GM12878 (cell line): ENCODE measurements around the gene PARM1. TPM values are rescaled to one million over a fixed set of nuclear protein-coding genes. Genes with fewer than 3 reads are reported as not detected.

Source experiments
- ATAC-seq: fragments of 200-7000 bp; cut with Tn5 transposase; 3 replicates; pipeline ENCODE4 v1.9.1; 2020; ENCODE audit warnings: mild to moderate bottlenecking, moderate library complexity
- BruUV-seq: library from RNA; stranded (reverse); fragments of 400-500 nt; replicated peaks from 2 replicates; lab custom pipeline; 2021; lab: Mats Ljungman, UMichigan
- CTCF ChIA-PET: fragments of 300-600 bp; sonication (Branson Sonifier 250); formaldehyde crosslinking; extraction: SDS; loops from one replicate; lab custom pipeline; 2021; ENCODE audit warnings: inconsistent platforms; lab: Yijun Ruan, JAX
- POLR2A ChIA-PET: fragments of 350-600 bp; formaldehyde crosslinking; extraction: SDS; loops from one replicate; lab custom pipeline; 2021; ENCODE audit warnings: inconsistent platforms; lab: Charles Lee
- RAD21 ChIA-PET: fragments of 300-600 bp; sonication (Branson Sonifier 250); formaldehyde crosslinking; loops from one replicate; lab custom pipeline; 2023; ENCODE audit warnings: antibody characterized with exemption; ENCODE audit not compliant: unreplicated experiment; lab: Charles Lee
- SMC1A ChIA-PET: fragments of 300-600 bp; sonication (Branson Sonifier 250); formaldehyde crosslinking; loops from one replicate; lab custom pipeline; 2023; ENCODE audit not compliant: unreplicated experiment, uncharacterized antibody; lab: Charles Lee
- DNase-seq: peaks from one replicate; pipeline ENCODE4 v3.0.0-alpha.2; 2011; ENCODE audit warnings: low read depth, low spot score
- FAIRE-seq: peaks from 3 replicates; lab custom pipeline; 2011; peaks lifted over from hg19 to GRCh38; lab: Jason Lieb, UNC
- H2AFZ ChIP-seq: 2 replicates; pipeline ENCODE4 v1.6.0; 2011; ENCODE audit warnings: low read depth, low read length, control low read depth; ENCODE audit not compliant: control insufficient read depth
- H3K27ac ChIP-seq: 2 replicates; pipeline ENCODE4 v1.5.1; 2011; ENCODE audit warnings: control low read depth; ENCODE audit not compliant: control insufficient read depth, insufficient read depth
- H3K27me3 ChIP-seq, 2 experiments: replicated peaks in 1 of 2; 2 replicates each; pipeline versions ENCODE4 v1.6.0 to v1.6.1; 2011; ENCODE audit warnings: low read length in 1 of 2; ENCODE audit not compliant: control insufficient read depth in 2 of 2, insufficient read depth in 2 of 2
- H3K36me3 ChIP-seq, 2 experiments: 2 replicates each; pipeline ENCODE4 v1.5.1; 2011; ENCODE audit warnings: low read length in 1 of 2; ENCODE audit not compliant: control insufficient read depth in 2 of 2, insufficient read depth in 2 of 2
- H3K4me1 ChIP-seq: 2 replicates; pipeline ENCODE4 v1.6.1; 2011; ENCODE audit warnings: mild to moderate bottlenecking, low read length, moderate library complexity, mixed read lengths; ENCODE audit not compliant: control insufficient read depth, insufficient read depth
- H3K4me2 ChIP-seq: 2 replicates; pipeline ENCODE4 v1.6.0; 2011; ENCODE audit warnings: control low read depth; ENCODE audit not compliant: control insufficient read depth, insufficient read depth
- H3K4me3 ChIP-seq: fragments of 200-600 bp; sonication (generic); 2 replicates; pipeline ENCODE4 v1.5.1; 2016
- H3K79me2 ChIP-seq: 2 replicates; pipeline ENCODE4 v1.6.0; 2011; ENCODE audit warnings: low read length; ENCODE audit not compliant: control insufficient read depth, insufficient read depth
- H3K9ac ChIP-seq: 2 replicates; pipeline ENCODE4 v1.8.0; 2011; ENCODE audit warnings: low read length, control low read depth, mixed read lengths; ENCODE audit not compliant: control insufficient read depth, insufficient read depth
- H3K9me3 ChIP-seq: replicated peaks from 3 replicates; pipeline ENCODE4 v1.5.1; 2011; ENCODE audit warnings: mild to moderate bottlenecking, low read length; ENCODE audit not compliant: control insufficient read depth, insufficient read depth
- H4K20me1 ChIP-seq: 2 replicates; pipeline ENCODE4 v1.6.0; 2011; ENCODE audit not compliant: control insufficient read depth, insufficient read depth
- ASH2L ChIP-seq: fragments of 300-600, 200-600 bp; sonication (generic); IDR thresholded peaks from 2 replicates; pipeline ENCODE4 v1.6.1; 2017; ENCODE audit warnings: low read depth, mild to moderate bottlenecking, borderline replicate concordance
- CBFB ChIP-seq: IDR thresholded peaks from 2 replicates; pipeline ENCODE4 v1.6.1; 2016; ENCODE audit warnings: antibody characterized with exemption, low read depth
- FOS ChIP-seq: IDR thresholded peaks from 3 replicates; pipeline ENCODE4 v1.6.1; 2011; ENCODE audit warnings: borderline replicate concordance; ENCODE audit not compliant: insufficient read length; ENCODE audit errors: extremely low read depth
- HCFC1 ChIP-seq: fragments of 150-350 bp; IDR thresholded peaks from 2 replicates; pipeline ENCODE4 v1.6.1; 2014; ENCODE audit warnings: low read length
- IKZF2 ChIP-seq, 2 experiments: fragments of 450-650 bp; IDR thresholded peaks; 2 replicates each; pipeline ENCODE4 v1.6.1; 2017; ENCODE audit warnings: mild to moderate bottlenecking in 2 of 2, moderate library complexity in 2 of 2
- NRF1 ChIP-seq: conservative IDR thresholded peaks from 2 replicates; pipeline ENCODE4 v1.6.1; 2011; ENCODE audit warnings: mild to moderate bottlenecking, low read depth, low read length, improper control_type of control experiment
- TCF12 ChIP-seq: IDR thresholded peaks from 2 replicates; pipeline ENCODE4 v1.6.1; 2011; ENCODE audit warnings: low read depth, mild to moderate bottlenecking, low read length
- WGBS: methylation state at CpG from one replicate; pipeline ENCODE4 v1.1.6; 2016; ENCODE audit warnings: low lambda C conversion rate; ENCODE audit not compliant: insufficient replicate concordance, insufficient coverage; ENCODE audit errors: missing lambda C conversion rate; 5-methylcytosine and 5-hydroxymethylcytosine counted together
- in situ Hi-C: fragments of 300-500 bp; cut with MboI; formaldehyde crosslinking; loops from 9 replicates; pipeline ENCODE4 v1.14.3; 2018; ENCODE audit warnings: mixed read lengths
- intact Hi-C: fragments of 100-400 bp; cut with micrococcal nuclease; formaldehyde crosslinking; loops from one replicate; pipeline ENCODE4 v1.14.2; 2022; ENCODE audit not compliant: unreplicated experiment
- polyA plus RNA-seq, 11 experiments: library from polyadenylated mRNA; depleted of rRNA in 4 of 11; unstranded in 6 of 11; stranded (reverse) in 5 of 11; fragments of >200 nt; fragmentation: Nextera tagmentation in 4 of 11; fragmentation: Illumina TruSeq in 1 of 11; extraction: Ambion mirVana in 4 of 11; extraction: Trizol in 1 of 11; gene quantifications; 1 replicate in 1 of 11; 2 replicates in 10 of 11; pipeline versions ENCODE4 v1.2.1 to v1.2.3, GENCODE V29; 2011 to 2016; ENCODE audit warnings: inconsistent platforms in 2 of 11, missing spikeins in 2 of 11, low read depth in 1 of 11
- total RNA-seq, 4 experiments: library from RNA; depleted of rRNA in 3 of 4; stranded (reverse); fragments of >200 nt in 3 of 4; fragmentation: Illumina TruSeq in 1 of 4; extraction: Trizol in 1 of 4; gene quantifications; 2 replicates each; pipeline versions ENCODE4 v1.2.1 to v1.2.3, GENCODE V29; 2013 to 2021
- TF ChIP-seq, protein P1 (sequence below): IDR thresholded peaks from 2 replicates; pipeline ENCODE4 v1.6.1; 2012; ENCODE audit warnings: low read depth, low read length, improper control_type of control experiment
- TF ChIP-seq, protein P2 (sequence below): IDR thresholded peaks from 2 replicates; pipeline ENCODE4 v1.6.1; 2011; ENCODE audit warnings: low read depth, mild to moderate bottlenecking, low read length, moderate library complexity, borderline replicate concordance; ENCODE audit errors: extremely low read depth

Gene PARM1
- total and polyA plus RNA-seq, 10 of the 15 experiments (the other 5 are each of a cell fraction or from before 2014, with no cell fraction given) = 13.9 to 56.2 (median 41.3) TPM

- POLR2A ChIA-PET = no interaction called here
- Histone ChIP-seq H3K9ac (no peak overlapping the region), H2AFZ (no peak overlapping the region), H3K4me1 (no peaks in the 10 kb centered on the region), H3K27ac (no peak overlapping the region), H3K4me3 (no peak overlapping the region), H3K9me3 (no peaks in the 10 kb centered on the region), H3K4me2 (no peak overlapping the region), H4K20me1 (no peaks in the 10 kb centered on the region), H3K36me3 (no peaks in the 10 kb centered on the region), H3K27me3 (no peaks in the 10 kb centered on the region), H3K79me2 (no peaks in the 10 kb centered on the region)
- CTCF ChIA-PET = interaction anchor here (1.4 to 3.5 kb wide), 3 partner anchors 9 to 404 kb away, joined by 3 to 31 read pairs (median 4); no protein-coding TSS in a partner anchor
- in situ Hi-C loops = no loop called here
- WGBS = 74% methylated on average over 2 of the region's 2 CpGs
- DNase-seq = no peak
- SMC1A ChIA-PET = interaction anchor here (0.6 to 1.9 kb wide), 6 partner anchors 9 to 405 kb away, joined by 3 to 9 read pairs (median 4); no protein-coding TSS in a partner anchor
- intact Hi-C loops = no loop called here
- TF ChIP-seq, protein P1, sequence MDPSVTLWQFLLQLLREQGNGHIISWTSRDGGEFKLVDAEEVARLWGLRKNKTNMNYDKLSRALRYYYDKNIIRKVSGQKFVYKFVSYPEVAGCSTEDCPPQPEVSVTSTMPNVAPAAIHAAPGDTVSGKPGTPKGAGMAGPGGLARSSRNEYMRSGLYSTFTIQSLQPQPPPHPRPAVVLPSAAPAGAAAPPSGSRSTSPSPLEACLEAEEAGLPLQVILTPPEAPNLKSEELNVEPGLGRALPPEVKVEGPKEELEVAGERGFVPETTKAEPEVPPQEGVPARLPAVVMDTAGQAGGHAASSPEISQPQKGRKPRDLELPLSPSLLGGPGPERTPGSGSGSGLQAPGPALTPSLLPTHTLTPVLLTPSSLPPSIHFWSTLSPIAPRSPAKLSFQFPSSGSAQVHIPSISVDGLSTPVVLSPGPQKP = no peak
- TF ChIP-seq IKZF2 (IDR thresholded peaks at IDR 0.05) (no peak), NRF1 (no peak), CBFB (no peak), FOS (no peak), TCF12 (no peak), ASH2L (no peak), HCFC1 (no peak)
- TF ChIP-seq, protein P2, sequence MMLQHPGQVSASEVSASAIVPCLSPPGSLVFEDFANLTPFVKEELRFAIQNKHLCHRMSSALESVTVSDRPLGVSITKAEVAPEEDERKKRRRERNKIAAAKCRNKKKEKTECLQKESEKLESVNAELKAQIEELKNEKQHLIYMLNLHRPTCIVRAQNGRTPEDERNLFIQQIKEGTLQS = no peak
- no peak for FAIRE-seq
- no peak for ATAC-seq
- BruUV-seq = no TSS peak
- RAD21 ChIA-PET = interaction anchor here (0.9 to 1.4 kb wide), 3 partner anchors 10 to 406 kb away, joined by 3 to 4 read pairs (median 4); no protein-coding TSS in a partner anchor
These were observed 48.6 kb upstream of the PARM1 start for GRCh38 chr4:74884266-74884665.
